ENCODE data around the gene PRND.

DNA sequence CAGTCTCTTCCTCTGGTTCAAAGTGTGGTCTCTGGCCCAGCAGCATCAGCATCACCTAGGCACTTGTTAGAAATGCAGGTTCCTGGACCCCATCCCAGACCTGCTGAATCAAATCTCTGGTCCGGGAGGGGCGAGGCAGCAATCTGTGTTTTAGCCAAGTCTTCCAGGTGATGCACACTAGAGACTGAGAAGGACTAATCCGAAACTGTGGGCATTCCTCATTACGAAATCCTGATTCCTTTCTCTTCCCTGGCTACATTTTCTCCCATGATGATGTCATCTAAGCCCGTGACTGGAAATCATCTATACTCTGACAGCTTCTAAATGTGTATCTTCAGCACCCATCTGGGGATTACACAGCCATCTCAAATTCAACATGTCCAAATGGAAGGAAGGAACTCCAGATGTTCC is 39.7 kb upstream of the PRND start:
- TF ChIP-seq, protein P1, sequence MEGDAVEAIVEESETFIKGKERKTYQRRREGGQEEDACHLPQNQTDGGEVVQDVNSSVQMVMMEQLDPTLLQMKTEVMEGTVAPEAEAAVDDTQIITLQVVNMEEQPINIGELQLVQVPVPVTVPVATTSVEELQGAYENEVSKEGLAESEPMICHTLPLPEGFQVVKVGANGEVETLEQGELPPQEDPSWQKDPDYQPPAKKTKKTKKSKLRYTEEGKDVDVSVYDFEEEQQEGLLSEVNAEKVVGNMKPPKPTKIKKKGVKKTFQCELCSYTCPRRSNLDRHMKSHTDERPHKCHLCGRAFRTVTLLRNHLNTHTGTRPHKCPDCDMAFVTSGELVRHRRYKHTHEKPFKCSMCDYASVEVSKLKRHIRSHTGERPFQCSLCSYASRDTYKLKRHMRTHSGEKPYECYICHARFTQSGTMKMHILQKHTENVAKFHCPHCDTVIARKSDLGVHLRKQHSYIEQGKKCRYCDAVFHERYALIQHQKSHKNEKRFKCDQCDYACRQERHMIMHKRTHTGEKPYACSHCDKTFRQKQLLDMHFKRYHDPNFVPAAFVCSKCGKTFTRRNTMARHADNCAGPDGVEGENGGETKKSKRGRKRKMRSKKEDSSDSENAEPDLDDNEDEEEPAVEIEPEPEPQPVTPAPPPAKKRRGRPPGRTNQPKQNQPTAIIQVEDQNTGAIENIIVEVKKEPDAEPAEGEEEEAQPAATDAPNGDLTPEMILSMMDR (optimal IDR thresholded peaks at IDR 0.05 in 1 of 3, IDR thresholded peaks at IDR 0.05 in 1 of 3, conservative IDR thresholded peaks at IDR 0.05 in 1 of 3; ENCODE audit: extremely low read depth in 1 of 3, insufficient read depth in 2 of 3, low read length in 3 of 3) = no peak
- TF ChIP-seq EZH2 (IDR thresholded peaks at IDR 0.05; ENCODE audit: low read length) = no peak
